Smooth muscle cell of the brain vasculature (primary cell): ENCODE measurements around the gene PLEKHO2.
A peak's percentile ranks its signal among the peaks of the same experiment; 100 is the strongest.
"Not testable (repeated sequence)": the region's sequence is repeated elsewhere in the genome, so short reads cannot be mapped to it uniquely, and the experiment has no call there.

Source experiments
- DNase-seq: peaks from one replicate; pipeline ENCODE4 v3.0.0-alpha.2; 2012; ENCODE audit warnings: low read depth, low spot score

PLEKHO2 gene, protein sequence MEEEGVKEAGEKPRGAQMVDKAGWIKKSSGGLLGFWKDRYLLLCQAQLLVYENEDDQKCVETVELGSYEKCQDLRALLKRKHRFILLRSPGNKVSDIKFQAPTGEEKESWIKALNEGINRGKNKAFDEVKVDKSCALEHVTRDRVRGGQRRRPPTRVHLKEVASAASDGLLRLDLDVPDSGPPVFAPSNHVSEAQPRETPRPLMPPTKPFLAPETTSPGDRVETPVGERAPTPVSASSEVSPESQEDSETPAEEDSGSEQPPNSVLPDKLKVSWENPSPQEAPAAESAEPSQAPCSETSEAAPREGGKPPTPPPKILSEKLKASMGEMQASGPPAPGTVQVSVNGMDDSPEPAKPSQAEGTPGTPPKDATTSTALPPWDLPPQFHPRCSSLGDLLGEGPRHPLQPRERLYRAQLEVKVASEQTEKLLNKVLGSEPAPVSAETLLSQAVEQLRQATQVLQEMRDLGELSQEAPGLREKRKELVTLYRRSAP

DNA sequence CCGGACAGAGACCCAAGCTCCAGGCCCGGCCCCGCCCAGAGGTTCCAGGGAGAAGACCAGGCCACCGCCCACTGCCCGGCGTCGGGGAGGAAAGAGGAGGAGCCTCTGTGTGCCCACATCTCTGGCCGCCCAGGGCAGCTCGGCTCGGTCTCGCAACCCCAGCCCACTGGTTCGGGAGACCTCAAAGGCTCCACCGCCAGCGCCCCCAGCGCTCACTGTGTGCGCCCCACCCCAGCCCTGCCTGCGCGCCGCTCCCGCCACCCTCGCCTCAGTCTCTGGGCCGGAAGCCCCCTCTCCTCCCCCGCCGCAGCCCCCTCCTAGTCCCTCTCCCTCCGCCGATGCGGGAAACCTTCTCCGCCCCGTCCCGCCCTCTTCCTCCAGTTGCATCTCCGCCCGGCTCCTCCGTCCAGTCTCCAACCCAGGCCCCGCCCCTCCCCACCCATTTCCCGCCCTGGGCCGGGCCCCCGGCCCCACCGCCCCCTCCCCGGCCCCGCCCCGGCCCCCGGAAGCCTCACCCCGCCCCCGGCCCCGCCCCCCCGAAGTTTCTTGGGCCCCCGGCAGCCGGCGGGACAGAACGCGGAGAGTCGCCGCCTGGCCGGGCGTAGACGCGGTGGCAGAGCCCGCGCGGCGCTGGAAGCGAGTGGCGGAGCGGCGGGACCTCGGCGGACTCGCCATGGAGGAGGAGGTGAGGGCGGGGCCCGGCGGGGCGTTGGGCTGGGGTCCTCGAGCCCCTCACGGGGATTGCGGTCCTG, at the start of gene PLEKHO2:
Gene PLEKHO2 (plus strand): TSS at position 572 of the 752 bp plus-strand sequence. CDS start 102 bp downstream, at position 674.
- DNase-seq, result peak; percentile 80

DNA sequence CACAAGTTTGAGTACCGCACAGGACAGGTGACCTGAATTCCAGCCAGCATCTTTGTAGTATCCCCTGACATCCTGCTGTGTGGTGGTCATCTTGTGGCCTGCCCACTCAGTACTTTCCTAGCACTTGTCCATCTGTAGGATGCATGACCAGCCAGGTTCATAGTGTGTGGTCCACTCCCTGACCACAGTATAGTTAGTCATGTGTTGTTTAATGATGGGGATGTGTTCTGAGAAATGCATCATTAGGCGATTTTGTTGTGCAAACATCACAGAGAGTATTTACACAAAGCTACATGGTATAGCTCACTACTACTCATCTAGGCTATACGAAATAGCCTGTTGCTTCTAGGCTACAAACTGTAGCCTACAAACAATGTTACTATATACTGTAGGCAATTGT, 49.4 kb upstream of the PLEKHO2 start:
- DNase-seq, result no peak

DNA sequence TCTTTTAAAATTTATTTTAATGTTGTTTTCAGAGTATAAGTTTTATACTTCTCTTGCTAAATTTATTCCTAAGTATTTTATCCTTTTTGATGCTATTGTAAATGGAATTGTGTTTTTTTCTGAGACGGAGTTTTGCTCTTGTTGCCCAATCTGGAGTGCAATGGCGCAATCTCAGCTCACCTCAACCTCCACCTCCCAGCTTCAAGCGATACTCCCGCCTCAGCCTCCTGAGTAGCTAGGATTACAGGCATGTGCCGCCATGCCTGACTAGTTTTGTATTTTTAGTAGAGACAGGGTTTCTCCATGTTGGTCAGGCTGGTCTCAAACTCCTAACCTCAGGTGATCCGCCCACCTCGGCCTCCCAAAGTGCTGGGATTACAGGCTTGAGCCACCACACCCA, 46.4 kb upstream of the PLEKHO2 start:
- DNase-seq, result not testable (repeated sequence)

DNA sequence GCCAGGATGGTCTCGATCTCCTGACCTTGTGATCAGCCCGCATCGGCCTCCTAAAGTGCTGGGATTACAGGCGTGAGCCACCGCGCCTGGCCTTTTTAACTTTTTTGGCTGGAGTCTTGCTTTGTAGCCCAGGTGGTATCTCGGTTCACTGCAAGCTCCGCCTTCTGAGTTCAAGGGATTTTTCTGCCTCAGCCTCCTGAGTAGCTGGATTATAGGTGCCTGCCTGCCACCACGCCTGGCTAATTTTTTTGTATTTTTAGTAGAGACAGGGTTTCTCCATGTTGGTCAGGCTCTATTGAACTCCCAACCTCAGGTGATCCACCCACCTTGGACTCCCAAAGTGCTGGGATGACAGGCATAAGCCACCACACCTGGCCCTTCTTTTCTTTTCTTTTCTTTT, 45.8 kb upstream of the PLEKHO2 start:
- not testable (repeated sequence) for DNase-seq

DNA sequence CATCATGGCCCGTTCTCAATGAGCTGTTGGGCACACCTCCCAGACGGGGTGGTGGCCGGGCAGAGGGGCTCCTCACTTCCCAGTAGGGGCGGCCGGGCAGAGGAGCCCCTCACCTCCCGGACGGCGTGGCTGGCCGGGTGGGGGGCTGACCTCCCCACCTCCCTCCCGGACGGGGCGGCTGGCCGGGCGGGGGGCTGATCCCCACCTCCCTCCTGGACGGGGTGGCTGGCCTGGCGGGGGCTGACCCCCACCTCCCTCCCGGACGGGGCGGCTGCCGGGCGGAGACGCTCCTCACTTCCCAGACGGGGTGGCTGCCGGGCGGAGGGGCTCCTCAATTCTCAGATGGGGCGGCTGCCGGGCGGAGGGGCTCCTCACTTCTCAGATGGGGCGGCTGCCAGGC, 42.8 kb upstream of the PLEKHO2 start:
- not testable (repeated sequence) for DNase-seq

DNA sequence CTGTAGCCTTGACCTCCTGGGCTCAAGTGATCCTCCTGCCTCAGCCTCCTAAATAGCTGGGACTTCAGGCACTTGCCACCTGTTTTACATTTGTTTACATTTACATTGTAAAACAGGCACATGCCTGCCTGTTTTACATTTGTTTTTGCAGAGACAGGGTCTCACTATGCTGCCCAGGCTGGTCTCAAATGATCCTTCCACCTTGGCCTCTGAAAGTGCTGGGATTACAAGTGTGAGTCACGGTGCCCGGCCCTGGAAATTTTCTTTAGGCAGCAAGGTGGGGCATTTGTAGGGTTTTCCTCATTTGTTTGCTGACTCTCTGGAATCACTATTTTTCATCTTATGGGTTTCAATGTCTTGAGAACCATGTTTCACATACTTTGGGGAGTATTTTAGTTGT, 41.2 kb upstream of the PLEKHO2 start:
- DNase-seq, result no peak

DNA sequence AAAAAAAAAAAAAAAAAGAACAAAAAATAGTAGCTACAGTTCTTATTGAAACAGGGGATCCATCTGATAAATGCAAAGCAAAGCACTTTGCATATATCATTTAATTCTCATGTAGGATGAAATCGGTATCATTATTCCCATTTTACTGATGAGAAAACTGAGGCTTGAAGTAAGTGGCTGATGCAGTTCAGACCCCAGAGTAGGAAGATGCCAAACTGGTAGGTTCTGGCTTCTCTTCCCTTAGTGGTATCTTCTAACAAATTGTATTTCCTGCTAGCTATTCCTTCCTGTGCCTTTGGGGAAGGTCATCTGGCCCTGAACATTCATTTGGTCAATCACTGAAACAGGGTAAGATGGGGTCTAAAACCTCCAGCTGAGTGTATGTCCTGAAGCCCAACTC, 38.2 kb upstream of the PLEKHO2 start:
- DNase-seq, result no peak

DNA sequence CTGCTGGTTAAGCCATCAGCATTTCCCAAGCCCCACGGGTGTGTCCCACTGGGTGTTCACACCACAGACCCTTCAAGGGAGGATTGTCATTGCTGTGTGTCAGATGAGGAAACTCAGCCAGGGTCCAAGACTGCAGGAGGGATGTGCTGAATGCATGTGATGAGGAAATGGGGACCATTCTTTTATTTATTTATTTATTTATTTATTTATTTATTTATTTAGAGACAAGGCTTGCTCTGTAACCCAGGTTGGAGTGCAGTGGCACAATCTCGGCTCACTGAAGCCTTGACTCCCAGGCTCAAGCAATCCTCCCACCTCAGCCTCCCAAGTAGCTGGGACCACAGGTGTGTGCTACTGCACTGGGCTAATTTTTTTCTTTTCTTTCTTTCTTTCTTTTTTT, 37.1 kb upstream of the PLEKHO2 start:
- no peak for DNase-seq

DNA sequence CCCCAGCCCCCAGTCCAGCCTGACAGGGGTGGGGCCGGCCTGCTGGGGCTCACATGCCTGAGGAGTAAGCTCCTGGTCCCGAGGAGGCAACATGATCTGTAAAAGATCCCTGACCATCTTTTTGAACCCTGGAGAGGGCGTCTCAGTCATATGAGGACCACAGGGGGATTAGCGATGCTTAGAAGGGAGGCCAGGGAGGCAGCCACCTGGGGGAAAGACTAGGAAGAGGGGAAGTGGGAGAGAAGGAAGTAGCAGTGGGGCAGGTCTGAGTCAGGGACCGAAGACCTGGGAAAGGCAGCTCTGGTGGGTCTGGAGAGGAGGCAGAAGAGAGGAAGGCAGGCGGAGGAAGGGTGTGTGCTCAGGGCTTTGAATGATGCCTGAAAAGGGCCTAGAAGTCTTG, 35.2 kb upstream of the PLEKHO2 start:
- DNase-seq, result no peak

DNA sequence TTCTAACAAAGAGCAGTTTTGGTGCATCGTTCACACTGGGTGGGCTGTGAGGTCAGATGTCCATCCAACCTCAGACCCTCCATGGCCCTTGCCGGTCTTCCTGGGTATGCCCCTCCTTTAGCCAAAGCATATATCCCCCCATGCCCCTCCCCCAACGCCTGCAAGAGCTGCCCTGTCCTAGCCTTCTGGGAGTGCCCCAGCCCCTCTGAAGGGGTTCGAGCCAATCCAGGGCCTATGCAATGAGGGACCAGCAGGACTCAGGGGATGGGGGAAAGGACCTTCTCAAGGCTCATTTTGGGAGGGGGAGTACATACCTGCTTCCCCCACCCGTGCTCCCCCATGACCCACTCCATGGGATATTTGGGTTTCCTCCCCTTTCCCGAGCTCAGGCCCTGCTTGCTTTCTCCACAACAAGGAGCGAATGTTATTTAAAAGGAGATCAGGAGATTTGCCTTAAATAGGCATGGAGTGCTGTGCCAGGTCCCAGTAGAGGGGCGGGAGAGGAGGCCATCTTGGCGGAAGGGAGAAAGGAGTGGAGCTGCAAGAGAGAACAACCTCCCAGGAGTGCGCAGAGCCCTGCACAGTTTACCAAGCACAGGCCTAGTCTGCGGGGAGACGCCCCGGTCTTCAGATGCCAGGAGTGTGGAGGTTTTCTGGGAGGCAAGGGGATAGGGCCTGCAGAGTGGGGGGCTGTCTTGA, 34.5 kb upstream of the PLEKHO2 start:
- no peak for DNase-seq

DNA sequence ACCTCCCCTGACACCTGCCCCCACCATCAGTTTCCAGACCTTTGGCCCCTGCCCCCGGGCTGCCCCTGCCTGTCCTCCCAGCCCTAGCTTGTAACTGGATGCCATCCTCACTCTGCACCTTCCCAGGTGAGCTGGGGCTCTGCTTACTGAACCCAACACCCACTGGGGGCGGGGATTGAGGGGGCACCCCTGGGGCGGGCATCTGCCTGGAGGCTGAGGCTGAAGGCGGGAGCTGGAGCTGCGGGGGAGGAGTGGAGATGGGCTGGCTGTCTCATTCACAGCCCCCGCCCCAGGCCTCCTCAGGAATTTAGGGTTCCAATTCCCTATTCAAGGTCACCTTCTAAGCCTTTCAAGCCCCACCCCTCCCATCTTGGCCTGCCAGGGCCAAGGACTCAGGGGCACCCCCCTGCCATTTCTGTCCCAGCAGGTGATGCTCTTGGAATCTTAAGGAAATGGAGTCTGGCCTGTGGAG, 33.9 kb upstream of the PLEKHO2 start:
- no peak for DNase-seq

DNA sequence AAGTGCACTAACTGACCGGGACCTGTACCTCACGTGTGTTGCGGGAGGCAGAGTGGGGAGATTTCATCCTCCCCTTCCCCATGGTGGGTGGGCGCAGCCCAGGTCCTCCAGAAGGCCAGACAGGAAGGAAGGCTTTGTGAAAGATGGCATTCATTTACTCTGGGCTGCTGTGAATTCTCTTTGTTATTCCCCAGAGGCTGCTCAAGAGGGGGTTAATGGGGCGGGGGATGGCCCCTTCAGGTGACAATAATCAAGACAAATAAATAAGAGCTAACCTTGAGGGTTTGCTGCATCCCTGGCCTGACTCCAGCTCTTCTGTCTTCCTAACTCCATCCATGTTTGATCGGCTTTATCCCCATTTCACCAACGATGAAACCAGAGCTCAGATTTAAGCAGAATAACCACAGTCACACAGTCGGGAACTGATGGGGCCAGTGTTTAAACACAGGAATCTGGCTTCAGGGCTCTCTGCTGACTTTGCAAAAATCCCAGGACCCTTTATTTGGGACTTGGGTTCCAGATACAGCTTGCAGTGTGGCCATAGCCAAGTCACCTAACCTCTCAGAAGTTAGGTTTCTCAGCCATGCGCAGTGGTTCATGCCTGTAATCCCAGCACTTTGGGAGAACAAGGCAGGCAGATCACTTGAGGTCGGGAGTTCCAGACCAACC, 32.8 kb upstream of the PLEKHO2 start:
- no peak for DNase-seq

DNA sequence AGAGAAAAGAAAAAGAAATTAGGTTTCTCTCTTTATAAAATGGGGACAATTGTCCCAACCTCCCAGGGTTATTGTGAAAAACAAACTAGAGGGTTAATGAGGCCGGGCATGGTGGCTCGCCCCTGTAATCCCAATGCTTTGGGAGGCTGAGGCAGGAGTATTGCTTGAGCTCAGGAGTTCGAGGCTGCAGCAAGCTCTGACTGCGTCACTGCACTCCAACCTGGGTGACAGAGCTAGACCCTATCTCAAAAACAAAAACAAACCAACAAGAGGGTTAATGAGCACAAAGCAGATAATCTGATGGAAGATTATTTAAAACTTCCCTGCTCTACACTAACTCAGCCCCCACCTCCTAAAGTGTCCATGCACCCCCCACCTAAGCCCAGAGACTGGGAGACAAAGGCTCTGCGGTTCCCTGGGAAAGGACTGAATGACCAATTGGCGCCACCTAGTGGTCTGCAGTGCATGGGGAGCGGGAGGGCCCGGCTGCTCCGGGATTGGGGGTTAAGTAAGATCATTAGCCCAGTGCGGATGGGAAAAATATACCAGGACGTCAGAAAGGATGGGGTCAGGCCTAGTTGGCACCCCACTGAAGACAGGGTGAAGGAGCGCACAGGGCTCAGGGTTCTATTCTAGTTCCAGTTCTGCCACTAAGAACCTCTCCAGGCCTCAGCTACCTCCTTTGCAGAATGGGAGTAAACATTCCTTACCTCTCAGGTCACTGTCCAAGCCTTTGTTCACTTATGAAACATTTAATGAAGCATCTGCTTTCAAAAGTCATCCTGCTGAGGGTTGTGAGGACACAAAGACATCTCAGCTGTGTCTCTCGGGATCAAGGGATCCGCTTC, 31.8 kb upstream of the PLEKHO2 start:
- no peak for DNase-seq

DNA sequence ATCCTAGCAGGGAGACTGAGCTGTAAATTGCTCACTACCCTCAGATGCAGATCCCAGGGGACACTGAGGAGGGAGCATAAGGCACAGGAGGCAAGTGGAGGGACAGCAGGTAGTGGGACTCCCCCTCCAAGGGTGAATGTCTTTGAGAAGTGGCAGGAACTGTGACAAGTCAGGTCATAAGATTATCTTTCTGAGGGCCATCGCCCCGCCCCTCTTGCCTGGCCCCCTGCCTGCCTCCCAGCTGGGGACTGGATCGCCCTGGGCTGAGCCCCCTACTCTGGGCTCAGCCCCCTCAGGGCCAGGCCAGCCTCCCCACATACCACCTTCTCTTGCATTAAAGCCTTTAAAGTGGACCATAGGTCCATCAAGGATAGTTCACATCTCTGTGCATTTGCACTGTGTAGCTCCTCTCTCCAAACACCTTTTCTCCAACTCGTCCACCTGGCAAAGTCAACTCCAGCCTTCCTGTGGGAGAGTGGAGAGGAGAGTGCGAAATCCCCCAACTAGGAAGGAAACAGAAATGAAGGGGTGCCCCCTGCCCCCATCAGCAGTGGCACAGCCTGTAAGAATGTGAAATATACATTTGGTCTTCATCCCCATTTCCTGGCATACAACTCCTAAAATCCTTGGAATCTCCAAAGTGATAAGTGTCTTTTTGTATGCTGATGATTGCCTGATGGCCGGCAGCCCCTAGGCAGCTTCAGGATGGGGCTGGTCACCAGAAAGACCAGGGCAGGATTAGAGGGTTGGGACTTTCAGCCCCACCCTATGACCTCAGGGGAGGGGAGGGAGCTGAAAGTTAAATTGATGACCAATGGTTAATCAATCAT, 31.0 kb upstream of the PLEKHO2 start:
- DNase-seq, result no peak

DNA sequence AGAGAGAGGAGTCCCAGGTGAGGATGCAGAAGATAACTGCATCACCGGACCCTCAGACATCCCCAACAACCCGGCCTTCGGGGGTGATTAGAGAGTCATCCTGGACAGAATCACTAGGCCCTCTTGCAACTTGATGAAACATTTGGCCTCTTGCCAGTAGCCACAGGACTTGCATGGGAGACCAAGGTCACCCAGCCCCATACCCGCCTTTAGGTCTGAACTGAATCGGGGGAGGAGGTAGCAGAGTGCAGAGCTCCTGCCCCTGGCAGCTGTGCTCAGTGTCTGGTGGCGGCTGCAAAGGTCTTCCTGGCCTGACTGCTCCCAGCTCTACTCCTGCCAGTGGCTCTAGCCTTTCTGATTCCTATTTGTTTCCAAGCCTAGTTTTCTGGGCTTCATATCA, 28.6 kb upstream of the PLEKHO2 start:
- no peak for DNase-seq

DNA sequence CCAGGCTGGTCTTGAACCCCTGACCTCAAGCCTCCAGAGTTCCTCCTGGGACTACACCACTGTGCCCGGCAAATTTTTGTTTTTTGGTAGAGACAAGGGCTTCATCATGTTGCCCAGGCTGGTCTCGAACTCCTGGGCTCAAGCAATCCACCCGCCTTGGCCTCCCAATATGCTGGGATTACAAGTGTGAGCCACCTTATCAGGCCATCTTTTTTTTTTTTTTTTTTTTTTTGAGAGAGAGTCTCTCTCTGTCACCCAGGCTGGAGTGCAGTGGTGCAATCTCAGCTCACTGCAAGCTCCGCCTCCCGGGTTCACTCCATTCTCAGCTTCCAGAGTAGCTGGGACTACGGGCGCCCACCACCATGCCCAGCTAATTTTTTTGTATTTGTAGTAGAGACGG, 27.4 kb upstream of the PLEKHO2 start:
- not testable (repeated sequence) for DNase-seq

DNA sequence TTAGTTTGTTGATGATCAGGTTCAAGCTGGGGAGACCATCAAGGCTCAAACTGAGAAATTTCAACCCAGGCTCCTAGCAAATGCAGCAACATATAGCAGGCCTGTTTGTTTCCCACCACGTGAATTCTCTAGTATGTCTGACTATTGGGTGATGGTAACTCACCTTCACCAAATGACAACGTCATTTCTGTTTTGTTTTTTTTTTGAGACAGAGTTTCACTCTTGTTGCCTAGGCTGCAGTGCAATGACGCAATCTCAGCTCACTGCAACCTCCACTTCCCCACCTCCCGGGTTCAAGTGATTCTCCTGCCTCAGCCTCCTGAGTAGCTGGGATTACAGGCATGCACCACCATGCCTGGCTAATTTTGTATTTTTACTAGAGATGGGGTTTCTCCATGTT, 26.8 kb upstream of the PLEKHO2 start:
- not testable (repeated sequence) for DNase-seq

DNA sequence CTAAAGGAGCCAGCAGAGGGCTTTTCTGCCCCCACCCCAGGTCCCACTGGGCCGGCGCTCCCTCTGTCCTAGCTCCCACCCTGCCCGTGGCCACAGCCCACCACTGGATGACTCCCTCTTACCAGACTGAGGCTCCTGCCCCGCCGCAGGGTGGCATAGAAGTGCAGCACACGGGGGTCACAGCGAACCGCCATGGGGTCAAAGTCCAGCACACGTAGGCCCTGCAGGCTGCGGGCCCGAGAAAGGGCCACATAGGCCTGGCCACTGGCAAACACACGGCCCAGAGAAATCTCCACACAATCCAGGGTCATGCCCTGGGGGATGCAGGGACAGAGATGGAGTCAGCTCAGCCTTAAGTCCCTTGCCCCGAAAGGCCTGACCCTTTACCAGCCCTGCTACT, 25.3 kb upstream of the PLEKHO2 start:
- DNase-seq, result no peak

DNA sequence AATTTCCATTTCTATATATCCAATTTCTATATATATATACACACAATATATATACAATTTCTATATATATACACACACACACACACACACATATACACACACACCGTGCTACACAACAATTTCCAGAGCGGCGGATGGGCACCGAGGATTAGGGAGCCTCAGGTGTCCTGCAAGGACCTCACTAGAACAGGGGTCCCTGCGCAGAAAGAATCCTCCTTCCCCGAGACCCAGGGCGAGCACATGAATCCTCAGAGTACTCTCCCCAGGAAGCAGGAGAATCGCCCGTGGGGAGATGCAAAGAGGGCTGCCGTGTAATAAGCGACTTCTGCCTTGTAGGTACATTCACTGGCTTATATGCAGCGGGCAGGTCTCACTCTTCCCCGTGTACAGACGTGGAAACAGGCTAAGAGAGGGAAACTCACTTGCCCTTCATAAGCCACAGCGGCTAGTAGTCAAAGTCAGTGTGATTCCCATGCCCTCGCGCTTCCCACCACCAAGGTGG, 16.7 kb upstream of the PLEKHO2 start:
- DNase-seq, result no peak
